Measurements from ENCODE around the gene PRAMEF13.
"Not testable (repeated sequence)": the region's sequence is repeated elsewhere in the genome, so short reads cannot be mapped to it uniquely, and the experiment has no call there.

PRAMEF13 gene

DNA sequence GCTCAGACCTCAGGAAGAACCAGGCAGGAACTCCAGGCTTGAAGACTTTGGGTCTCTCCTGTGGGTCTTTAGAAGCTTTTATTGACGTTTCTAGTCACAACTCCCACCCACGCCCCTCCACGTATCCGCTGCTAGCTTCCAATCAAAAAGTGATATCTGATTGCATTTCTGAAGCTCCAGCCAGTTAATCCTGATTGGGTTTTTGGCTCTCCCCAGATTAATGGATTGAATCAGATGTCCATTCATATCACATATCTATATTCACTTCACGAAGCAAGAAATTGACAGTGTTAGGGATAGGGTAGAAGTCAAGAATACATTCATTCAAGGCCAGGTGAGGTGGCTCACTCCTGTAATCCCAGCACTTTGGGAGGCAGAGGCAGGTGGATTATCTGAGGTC is 45.3 kb downstream of the PRAMEF13 start, which contains the start of gene PRAMEF26:
PRAMEF26 (minus strand) TSS at position 101 of the 400 bp plus-strand sequence. CDS start 2,914 bp downstream, outside the sequence.
- not testable (repeated sequence) for DNase-seq
